Measurements from ENCODE around the gene TMEM69. TPM values are rescaled to one million over a fixed set of nuclear protein-coding genes. Genes with fewer than 3 reads are reported as not detected.

The TMEM69 gene
- total and polyA plus RNA-seq, 2 of the 8 experiments (the other 6 are each of a cell fraction or from before 2014, with no cell fraction given) = 39.0 to 123 TPM

GRCh38 chr1:45687754-45688740 lies at the start of gene TMEM69 (continued):
- TF ChIP-seq TCF12 (IDR thresholded peaks at IDR 0.05; ENCODE audit: low read depth, low read length) (no peak), RXRA (IDR thresholded peaks at IDR 0.05; ENCODE audit: insufficient read depth, low read depth, low read length) (no peak), BCL11A (IDR thresholded peaks at IDR 0.05; ENCODE audit: low read depth in 2 of 2, low read length in 2 of 2) (no peak), CEBPB (IDR thresholded peaks at IDR 0.05; ENCODE audit: low read depth, low read length) (no peak), NANOG (IDR thresholded peaks at IDR 0.05; ENCODE audit: insufficient read depth, low read depth, low read length, poor library complexity, severe bottlenecking) (no peak), E2F6 (IDR thresholded peaks at IDR 0.05) (peak; percentile 34; the same call in 1 of the 2 replicates), PHF8 (conservative IDR thresholded peaks at IDR 0.05; ENCODE audit: low read depth, low read length) (peak; percentile 85), TBP (IDR thresholded peaks at IDR 0.05; ENCODE audit: low read depth, low read length) (peak; percentile 93), SUZ12 (IDR thresholded peaks at IDR 0.05; ENCODE audit: low read length) (no peak), USF2 (IDR thresholded peaks at IDR 0.05; ENCODE audit: low read length) (no peak), CHD2 (IDR thresholded peaks at IDR 0.05; ENCODE audit: low read length) (peak; percentile 50; the same call in 1 of the 2 replicates), CHD1 (IDR thresholded peaks at IDR 0.05; ENCODE audit: low read depth, low read length) (no peak), ATF3 (IDR thresholded peaks at IDR 0.05; ENCODE audit: insufficient read depth, low read depth, low read length) (no peak), CBX8 (IDR thresholded peaks at IDR 0.05; ENCODE audit: borderline replicate concordance, low read depth, low read length) (no peak), JUND (IDR thresholded peaks at IDR 0.05; ENCODE audit: low read length) (no peak), RFX5 (IDR thresholded peaks at IDR 0.05; ENCODE audit: borderline replicate concordance, low read depth, low read length) (no peak), CTCF (IDR thresholded peaks at IDR 0.05; ENCODE audit: control extremely low read depth in 1 of 3, insufficient read depth in 1 of 3, low read depth in 1 of 3, low read length in 3 of 3) (no peak), GTF2F1 (IDR thresholded peaks at IDR 0.05; ENCODE audit: borderline replicate concordance, low read depth, low read length) (no peak; the same call in 1 of the 2 replicates)
